Stimulated activated CD4-positive, alpha-beta T cell treated with anti-CD3 and anti-CD28 coated beads, Interleukin-2, amount 100 ng/mL, for 48 hours (primary cell): Measurements from ENCODE around the gene JAK3.
"Not testable (repeated sequence)": the region's sequence is repeated elsewhere in the genome, so short reads cannot be mapped to it uniquely, and the experiment has no call there.

Experiments
- DNase-seq, 2 donors: peaks; one replicate each; pipeline ENCODE4 v3.0.0-alpha.2; 2020

Gene JAK3

GRCh38 chr19:17802137-17802858, 45.5 kb downstream of the JAK3 start:
- no peak for DNase-seq

DNA sequence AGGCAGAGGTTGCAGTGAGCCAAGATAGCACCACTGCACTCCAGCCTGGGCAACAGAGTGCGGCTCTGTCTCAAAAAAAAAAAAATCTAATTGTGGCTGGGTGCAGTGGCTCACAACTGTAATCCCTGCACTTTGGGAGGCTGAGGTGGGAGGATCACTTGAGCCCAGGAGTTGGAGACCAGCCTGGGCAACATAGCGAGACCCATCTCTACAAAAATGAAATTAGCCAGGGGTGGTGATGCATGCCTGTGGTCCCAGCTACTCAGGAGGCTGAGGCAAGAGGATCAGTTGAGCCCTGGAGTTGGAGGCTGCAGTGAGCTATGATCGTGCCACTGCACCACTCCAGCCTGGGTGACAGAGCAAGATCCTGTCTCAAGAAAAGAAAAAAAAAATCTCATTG, 49.2 kb downstream of the JAK3 start:
- not testable (repeated sequence) for DNase-seq

GRCh38 chr19:17797424-17798201, 50.2 kb downstream of the JAK3 start:
- DNase-seq: peak; percentile 44 to 54

DNA sequence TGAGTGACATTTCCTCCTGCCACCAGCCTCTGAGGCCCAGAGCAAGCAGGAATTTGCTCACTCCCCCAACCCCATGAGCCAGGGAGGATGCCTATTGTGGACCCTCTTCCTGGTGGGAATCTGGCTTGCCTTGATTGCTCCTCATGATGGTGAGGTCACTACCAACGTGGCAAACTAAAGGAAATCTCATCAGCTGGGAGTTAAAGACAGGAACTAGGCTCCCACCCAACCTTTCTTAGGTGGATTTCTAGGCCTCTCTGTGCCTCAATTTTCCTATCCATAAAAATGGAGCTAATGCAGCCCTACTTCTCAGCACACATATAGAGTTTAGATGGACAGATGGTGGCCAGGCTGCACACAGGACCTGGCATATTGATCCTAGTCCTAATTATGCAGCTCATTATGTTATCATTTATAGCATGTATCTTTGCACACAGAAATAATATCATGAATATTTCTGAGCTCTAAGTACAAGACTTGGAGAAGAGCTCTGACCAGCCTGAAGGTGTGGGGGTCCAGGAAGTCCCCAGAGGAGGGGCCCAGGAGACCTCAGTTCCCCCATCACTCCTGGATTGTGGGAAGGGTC, 50.9 kb downstream of the JAK3 start:
- DNase-seq: no peak

GRCh38 chr19:17796013-17796837, 51.6 kb downstream of the JAK3 start:
- no peak for DNase-seq

GRCh38 chr19:17795495-17795856, 52.3 kb downstream of the JAK3 start:
- DNase-seq: no peak

DNA sequence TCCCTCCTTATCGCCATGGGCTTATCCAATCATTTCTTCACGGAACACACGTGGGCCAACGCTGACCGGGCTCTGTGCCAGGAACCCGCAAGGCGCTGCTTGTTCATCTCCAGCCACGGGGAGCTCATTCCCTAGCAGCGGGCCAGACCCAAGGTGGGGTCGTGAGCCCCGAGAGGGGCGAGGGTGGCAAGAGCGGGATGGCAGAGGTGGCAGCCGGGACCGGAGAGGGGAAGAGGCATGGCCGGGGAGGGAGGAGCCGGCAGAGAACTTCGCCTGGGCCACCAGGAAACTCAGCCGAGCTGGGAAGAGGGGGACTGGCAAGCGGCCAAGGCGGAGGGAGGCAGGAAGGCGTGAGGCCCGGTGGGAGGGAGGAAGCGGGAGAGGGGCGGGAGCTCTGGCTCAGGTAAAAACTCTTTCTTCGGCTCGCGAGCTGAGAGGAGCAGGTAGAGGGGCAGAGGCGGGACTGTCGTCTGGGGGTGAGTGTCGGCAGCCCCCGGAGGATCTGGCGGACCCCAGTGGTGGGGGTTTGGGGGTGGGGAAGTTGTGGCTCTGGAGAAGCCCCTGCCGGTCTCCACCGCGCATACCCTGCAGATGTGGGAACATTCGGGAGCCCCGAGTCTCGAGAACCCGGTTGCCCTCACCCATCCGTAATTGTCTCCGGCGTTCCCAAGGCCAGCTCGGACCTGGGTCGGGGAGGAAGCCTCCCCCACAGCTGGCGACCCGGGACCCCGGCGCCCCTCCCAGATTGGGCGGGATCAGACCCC, 52.9 kb downstream of the JAK3 start, which contains the start of gene B3GNT3:
Gene B3GNT3 (plus strand): TSS at position 408 of the 764 bp plus-strand sequence. CDS start 12,670 bp downstream, outside the sequence.
- DNase-seq: no peak

DNA sequence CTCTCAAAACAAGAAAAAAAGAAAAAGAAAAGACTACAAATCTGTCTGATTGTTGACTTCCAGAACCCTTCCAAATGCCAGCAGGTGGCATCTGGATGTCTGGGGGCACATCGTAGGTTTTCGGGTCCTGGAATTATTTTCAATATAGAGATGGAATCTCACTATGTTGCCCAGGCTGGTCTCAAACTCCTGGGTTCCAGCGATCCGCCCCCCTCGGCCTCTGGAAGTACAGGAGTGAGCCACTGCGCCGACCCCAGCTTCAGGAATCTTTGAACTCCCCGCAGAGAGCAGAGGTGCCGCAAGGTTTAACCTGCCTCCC, 53.4 kb downstream of the JAK3 start:
- no peak for DNase-seq

DNA sequence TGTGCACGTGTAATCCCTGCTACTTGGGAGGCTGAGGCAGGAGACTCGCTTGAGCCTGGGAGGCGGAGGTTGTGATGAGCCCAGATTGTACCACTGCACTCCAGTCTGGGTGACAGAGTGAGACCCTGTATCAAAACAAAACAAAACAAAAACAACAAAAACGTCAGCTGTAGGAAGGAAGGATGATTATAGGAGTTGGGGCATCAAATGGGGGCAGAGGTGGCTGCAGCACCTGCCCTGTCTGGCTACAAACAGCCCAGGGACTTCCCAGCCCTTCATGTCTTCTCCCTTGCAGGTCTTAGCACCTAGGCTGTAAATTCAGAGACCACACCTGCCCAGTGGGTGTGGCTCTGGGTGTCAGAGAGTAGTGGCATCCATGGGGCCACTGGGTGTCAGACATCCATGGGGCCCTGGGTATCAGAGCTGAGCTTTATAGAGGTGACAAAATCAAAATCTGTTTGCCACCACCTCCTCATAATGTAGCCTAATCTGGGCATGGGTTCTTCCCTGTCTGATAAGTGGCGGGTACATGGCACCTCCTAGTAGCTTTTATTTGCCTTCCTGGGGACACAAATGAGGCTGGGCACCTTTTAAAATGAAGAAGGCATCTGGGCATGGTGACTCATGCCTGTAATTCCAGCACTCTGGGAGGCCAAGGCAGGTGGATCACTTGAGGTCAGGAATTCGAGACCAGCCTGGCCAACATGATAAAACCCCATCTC, 57.6 kb downstream of the JAK3 start:
- DNase-seq: no peak

- no peak for DNase-seq
Observed at GRCh38 chr19:17788632-17789031, 59.1 kb downstream of the JAK3 start.

GRCh38 chr19:17787274-17787913, 60.4 kb downstream of the JAK3 start:
- no peak for DNase-seq

- peak; percentile 75 to 76 for DNase-seq
Observed at GRCh38 chr19:17784201-17785008, 63.4 kb downstream of the JAK3 start.

DNA sequence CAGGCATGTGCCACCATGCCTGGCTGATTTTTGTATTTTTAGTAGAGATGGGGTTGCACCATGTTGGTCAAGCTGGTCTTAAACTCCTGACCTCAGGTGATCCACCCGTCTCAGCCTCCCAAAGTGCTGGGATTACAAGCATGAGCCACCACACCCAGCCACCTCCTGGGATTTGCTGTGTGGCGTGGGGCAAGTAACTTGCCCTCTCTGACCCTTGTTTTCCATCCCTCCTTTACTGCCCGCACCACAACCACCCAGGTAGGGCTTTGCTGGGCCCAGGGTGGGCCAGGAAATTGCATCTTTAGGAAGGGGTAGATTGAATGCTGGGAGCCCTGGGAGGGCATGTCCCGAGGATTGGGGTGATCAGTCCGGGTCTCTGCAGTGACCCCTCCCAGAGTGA, 64.1 kb downstream of the JAK3 start:
- DNase-seq: not testable (repeated sequence)

DNA sequence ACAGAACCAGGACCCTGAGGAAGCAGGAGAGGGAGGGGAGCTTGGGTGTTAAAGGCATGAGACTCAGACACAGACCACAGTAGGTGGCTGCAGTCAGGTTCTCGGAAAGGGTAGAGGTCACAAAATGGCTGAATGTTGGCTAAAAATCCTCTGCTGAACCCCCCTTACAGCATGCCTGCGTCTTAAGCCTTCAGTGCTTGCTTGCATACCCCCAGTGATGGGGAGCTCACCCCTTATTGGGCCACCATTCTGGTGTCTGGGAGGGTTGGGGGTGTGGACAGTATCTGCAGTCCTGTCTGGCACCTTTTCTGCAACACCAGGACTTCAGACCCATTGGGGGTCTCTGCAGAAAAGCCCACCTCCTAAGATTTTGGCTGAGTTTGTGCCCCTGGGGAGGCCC, 67.0 kb downstream of the JAK3 start:
- DNase-seq: no peak

DNA sequence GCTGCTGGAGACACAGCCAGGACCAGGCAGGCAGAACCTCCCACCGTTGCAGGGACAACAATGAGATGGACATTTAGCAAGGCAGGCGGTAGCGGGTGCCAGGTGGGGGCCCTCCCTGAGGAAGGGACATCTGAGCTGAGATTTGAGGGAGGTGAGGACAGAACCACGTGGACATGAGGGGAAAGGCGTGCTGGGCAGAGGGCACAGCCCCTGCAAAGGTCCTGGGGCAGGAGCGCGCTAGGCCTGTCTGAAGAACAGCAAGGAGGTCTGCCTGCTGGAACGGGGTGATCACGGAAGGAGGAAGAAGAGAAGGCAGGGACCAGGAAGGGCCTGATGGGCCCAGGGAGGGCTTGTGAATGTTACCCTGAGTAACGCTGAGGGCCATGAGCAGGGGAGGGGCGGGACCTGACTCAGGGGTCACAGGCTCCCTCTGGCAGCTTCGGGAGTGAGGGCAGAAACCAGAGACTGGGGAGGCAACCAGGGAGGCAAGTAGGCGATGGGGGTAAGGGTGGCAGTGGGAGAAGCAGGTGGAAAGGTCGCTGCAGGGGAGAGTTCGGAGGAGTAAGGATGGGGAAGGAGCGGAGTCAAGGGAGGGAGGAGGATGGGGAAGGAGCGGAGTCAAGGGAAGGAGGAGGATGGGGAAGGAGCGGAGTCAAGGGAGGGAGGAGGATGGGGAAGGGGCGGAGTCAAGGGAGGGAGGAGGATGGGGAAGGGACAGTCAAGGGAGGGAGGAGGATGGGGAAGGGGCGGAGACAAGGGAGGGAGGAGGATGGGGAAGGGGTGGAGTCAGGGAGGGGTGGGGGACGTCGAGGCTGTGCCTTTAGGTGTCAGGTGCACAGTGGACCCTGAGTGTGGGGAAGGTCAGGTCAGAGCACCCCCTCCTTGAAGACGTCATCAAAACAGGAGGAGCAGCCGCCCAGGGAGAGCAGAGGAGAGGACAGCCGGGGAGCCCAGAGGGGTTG, 68.5 kb downstream of the JAK3 start:
- DNase-seq: no peak

GRCh38 chr19:17778251-17778967, 69.4 kb downstream of the JAK3 start:
- DNase-seq: peak; percentile 55 to 61

- not testable (repeated sequence) for DNase-seq
Observed at GRCh38 chr19:17777840-17778239, 69.9 kb downstream of the JAK3 start.
